Mesodermal cell (in vitro differentiated cells): ENCODE measurements around the gene CTSZ.

Source experiments
- H3K27ac ChIP-seq: 2 replicates; pipeline ENCODE4 v1.7.0; 2013; ENCODE audit warnings: mild to moderate bottlenecking, low read depth, low read length, moderate library complexity; ENCODE audit not compliant: severe bottlenecking
- H3K36me3 ChIP-seq: 2 replicates; pipeline ENCODE4 v1.7.1; 2013; ENCODE audit warnings: mild to moderate bottlenecking, low read length, moderate library complexity; ENCODE audit not compliant: control insufficient read depth, insufficient read depth
- H3K4me1 ChIP-seq: one replicate; pipeline ENCODE4 v1.7.1; 2013; ENCODE audit warnings: mild to moderate bottlenecking, low read length; ENCODE audit not compliant: insufficient read depth, control insufficient read depth, poor library complexity, severe bottlenecking
- H3K4me3 ChIP-seq: 2 replicates; pipeline ENCODE4 v1.7.0; 2013; ENCODE audit warnings: low read length, control low read depth, mild to moderate bottlenecking; ENCODE audit not compliant: insufficient read depth, poor library complexity, severe bottlenecking; ENCODE audit errors: extremely low read depth
- H3K9me3 ChIP-seq: 2 replicates; pipeline ENCODE4 v1.7.1; 2013; ENCODE audit warnings: mild to moderate bottlenecking, low read length, moderate library complexity; ENCODE audit not compliant: control insufficient read depth
- WGBS, 2 experiments: methylation state at CpG; one replicate each; pipeline ENCODE4 v1.1.5; 2013; ENCODE audit warnings: missing lambda C conversion rate in 2 of 2; ENCODE audit not compliant: insufficient coverage in 2 of 2; 5-methylcytosine and 5-hydroxymethylcytosine counted together

Gene CTSZ

GRCh38 chr20:59032023-59032712 is 25.1 kb upstream of the CTSZ start, which contains the start of gene ATP5F1E:
Gene ATP5F1E (minus strand): TSS chr20:59032335. CDS start chr20:59032251, 84 bp downstream.
- peaks cover 61% of the 10 kb centered on the region for H3K36me3 ChIP-seq
- 1% methylated on average over 52 to 86 of the region's 86 CpGs for WGBS, 2 experiments

GRCh38 chr20:59031564-59032022 is 24.5 kb upstream of the CTSZ start:
- peaks cover 21% of the 10 kb centered on the region for H3K4me1 ChIP-seq
- peak overlapping the region; percentile 90 for H3K4me3 ChIP-seq
- 26 to 32% methylated on average over 11 to 12 of the region's 13 CpGs for WGBS, 2 experiments
- peaks cover 62% of the 10 kb centered on the region for H3K36me3 ChIP-seq
- no peak overlapping the region for H3K27ac ChIP-seq
- no peaks in the 10 kb centered on the region for H3K9me3 ChIP-seq

More at GRCh38 chr20:59032023-59032712, 25.1 kb upstream of the CTSZ start, which contains the start of gene ATP5F1E:
- peak within 1 kb of the TSS; percentile 84 for H3K27ac ChIP-seq
- peak within 1 kb of the TSS; percentile 90 for H3K4me3 ChIP-seq
- peaks cover 21% of the 10 kb centered on the region for H3K4me1 ChIP-seq
- H3K9me3 ChIP-seq, result no peaks in the 10 kb centered on the region

GRCh38 chr20:59030911-59031563 is 24.0 kb upstream of the CTSZ start:
- H3K36me3 ChIP-seq, result peaks cover 62% of the 10 kb centered on the region
- H3K27ac ChIP-seq, result no peak overlapping the region
- no peaks in the 10 kb centered on the region for H3K9me3 ChIP-seq
- H3K4me3 ChIP-seq, result peak overlapping the region; percentile 90
- peaks cover 21% of the 10 kb centered on the region for H3K4me1 ChIP-seq
- 76 to 93% methylated on average over 5 of the region's 7 CpGs for WGBS, 2 experiments

GRCh38 chr20:59028812-59029211 is 21.8 kb upstream of the CTSZ start:
- Histone ChIP-seq H3K36me3 (peaks cover 70% of the 10 kb centered on the region), H3K4me3 (peak overlapping the region; percentile 9), H3K9me3 (no peaks in the 10 kb centered on the region), H3K27ac (no peak overlapping the region), H3K4me1 (peaks cover 21% of the 10 kb centered on the region)
- 63% methylated on average over 1 of the region's 2 CpGs; no CpG with 5 or more reads in 1 of the 2 experiments for WGBS, 2 experiments

- peaks cover 21% of the 10 kb centered on the region for H3K4me1 ChIP-seq
- H3K9me3 ChIP-seq, result no peaks in the 10 kb centered on the region
- peaks cover 80% of the 10 kb centered on the region for H3K36me3 ChIP-seq
- H3K4me3 ChIP-seq, result no peak overlapping the region
- H3K27ac ChIP-seq, result no peak overlapping the region
- WGBS, 2 experiments, result 89 to 98% methylated on average over 5 to 7 of the region's 8 CpGs
These were observed 20.8 kb upstream of the CTSZ start for GRCh38 chr20:59027741-59028320.

DNA sequence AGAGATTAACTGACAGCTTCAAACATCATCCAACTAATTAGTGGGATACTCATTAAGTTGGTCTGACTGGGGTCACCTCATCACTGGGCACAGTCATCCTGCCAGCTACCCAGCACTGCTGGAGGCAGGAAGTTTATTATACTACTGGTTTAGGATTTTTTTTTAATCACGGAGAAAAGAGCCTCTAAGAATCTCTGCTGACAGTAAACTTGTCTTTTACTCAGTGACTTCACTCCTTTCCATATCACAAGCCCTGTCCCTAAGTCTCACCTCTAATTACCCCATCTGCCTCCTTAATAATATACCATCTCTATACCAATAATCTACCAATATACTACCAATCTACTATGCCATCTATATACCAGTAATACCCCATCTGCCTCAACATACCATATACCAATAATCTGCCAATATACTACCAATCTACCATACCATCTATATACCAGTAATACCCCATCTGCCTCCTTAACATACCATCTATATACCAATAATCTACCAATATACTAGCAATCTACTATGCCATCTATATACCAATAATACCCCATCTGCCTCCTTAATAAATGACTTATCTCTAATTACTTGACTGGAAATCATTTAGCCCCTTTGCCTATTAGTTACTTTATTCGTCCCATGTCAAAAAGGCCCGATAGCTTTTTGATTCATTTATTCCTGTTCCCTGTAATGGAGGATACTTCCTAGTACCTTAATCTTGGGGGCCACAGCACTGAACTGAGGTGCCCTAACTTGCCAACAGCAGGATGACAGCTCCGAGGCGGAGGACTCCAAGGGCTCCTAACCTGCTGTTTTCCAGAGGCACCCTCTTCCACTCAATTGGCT is 20.1 kb upstream of the CTSZ start:
- Histone ChIP-seq H3K27ac (no peak overlapping the region), H3K9me3 (no peaks in the 10 kb centered on the region), H3K36me3 (peaks cover 83% of the 10 kb centered on the region), H3K4me3 (no peak overlapping the region), H3K4me1 (peaks cover 21% of the 10 kb centered on the region)
- WGBS, 2 experiments, result 83 to 88% methylated on average over 5 of the region's 5 CpGs

GRCh38 chr20:59025511-59025910 is 18.5 kb upstream of the CTSZ start:
- Histone ChIP-seq H3K4me3 (no peak overlapping the region), H3K27ac (no peak overlapping the region), H3K4me1 (peaks cover 19% of the 10 kb centered on the region), H3K9me3 (no peaks in the 10 kb centered on the region), H3K36me3 (peaks cover 76% of the 10 kb centered on the region)
- WGBS, 2 experiments, result 94 to 100% methylated on average over 2 to 4 of the region's 4 CpGs

- Histone ChIP-seq H3K9me3 (no peaks in the 10 kb centered on the region), H3K4me3 (no peak overlapping the region), H3K4me1 (peaks cover 19% of the 10 kb centered on the region), H3K36me3 (peaks cover 74% of the 10 kb centered on the region), H3K27ac (no peak overlapping the region)
- WGBS, 2 experiments, result 79 to 80% methylated on average over 2 of the region's 2 CpGs
These were observed 18.0 kb upstream of the CTSZ start for GRCh38 chr20:59025086-59025485.

DNA sequence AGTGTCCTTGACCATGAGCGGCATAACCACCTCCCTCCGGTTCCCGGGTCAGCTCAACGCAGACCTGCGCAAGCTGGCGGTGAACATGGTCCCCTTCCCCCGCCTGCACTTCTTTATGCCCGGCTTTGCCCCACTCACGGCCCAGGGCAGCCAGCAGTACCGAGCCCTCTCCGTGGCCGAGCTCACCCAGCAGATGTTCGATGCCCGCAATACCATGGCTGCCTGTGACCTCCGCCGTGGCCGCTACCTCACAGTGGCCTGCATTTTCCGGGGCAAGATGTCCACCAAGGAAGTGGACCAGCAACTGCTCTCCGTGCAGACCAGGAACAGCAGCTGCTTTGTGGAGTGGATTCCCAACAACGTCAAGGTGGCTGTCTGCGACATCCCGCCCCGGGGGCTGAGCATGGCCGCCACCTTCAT is 17.1 kb upstream of the CTSZ start:
- H3K9me3 ChIP-seq, result no peaks in the 10 kb centered on the region
- H3K36me3 ChIP-seq, result peaks cover 67% of the 10 kb centered on the region
- no peak overlapping the region for H3K27ac ChIP-seq
- WGBS, 2 experiments, result 97 to 98% methylated on average over 21 to 24 of the region's 24 CpGs
- H3K4me3 ChIP-seq, result no peak overlapping the region
- H3K4me1 ChIP-seq, result peaks cover 11% of the 10 kb centered on the region

DNA sequence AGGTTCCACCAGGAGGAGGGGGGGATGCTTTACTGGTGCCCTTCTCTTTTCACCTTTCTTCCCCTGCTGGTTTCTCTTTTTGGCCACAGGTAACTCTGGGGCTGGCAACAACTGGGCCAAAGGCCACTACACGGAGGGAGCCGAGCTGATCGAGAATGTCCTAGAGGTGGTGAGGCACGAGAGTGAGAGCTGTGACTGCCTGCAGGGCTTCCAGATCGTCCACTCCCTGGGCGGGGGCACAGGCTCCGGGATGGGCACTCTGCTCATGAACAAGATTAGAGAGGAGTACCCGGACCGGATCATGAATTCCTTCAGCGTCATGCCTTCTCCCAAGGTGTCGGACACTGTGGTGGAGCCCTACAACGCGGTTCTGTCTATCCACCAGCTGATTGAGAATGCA is 16.6 kb upstream of the CTSZ start:
- Histone ChIP-seq H3K4me3 (no peak overlapping the region), H3K27ac (no peak overlapping the region), H3K4me1 (peaks cover 10% of the 10 kb centered on the region), H3K36me3 (peaks cover 62% of the 10 kb centered on the region), H3K9me3 (no peaks in the 10 kb centered on the region)
- 96 to 99% methylated on average over 13 of the region's 13 CpGs for WGBS, 2 experiments
